Fibroblast of lung (primary cell): Measurements from ENCODE around the gene CORIN. TPM values are rescaled to one million over a fixed set of nuclear protein-coding genes. Genes with fewer than 3 reads are reported as not detected.
A peak's percentile ranks its signal among the peaks of the same experiment; 100 is the strongest.

ENCODE experiments used
- DNase-seq, 2 donors: peaks; one replicate each; pipeline versions ENCODE4 v3.0.0 to v3.0.0-alpha.2; 2010; ENCODE audit warnings: low read depth in 2 of 2
- H2AFZ ChIP-seq: 2 replicates; pipeline ENCODE4 v1.5.1; 2012; ENCODE audit warnings: low read length, control low read depth, inconsistent platforms
- H3K27ac ChIP-seq: 2 replicates; pipeline ENCODE4 v1.5.1; 2011; ENCODE audit warnings: low read length, control low read depth; ENCODE audit not compliant: insufficient read depth
- H3K27me3 ChIP-seq: 2 replicates; pipeline ENCODE4 v1.5.1; 2011; ENCODE audit warnings: mild to moderate bottlenecking, low read length; ENCODE audit not compliant: control insufficient read depth, insufficient read depth
- H3K36me3 ChIP-seq: 2 replicates; pipeline ENCODE4 v1.5.1; 2011; ENCODE audit warnings: low read length; ENCODE audit not compliant: control insufficient read depth, insufficient read depth
- H3K4me1 ChIP-seq: 2 replicates; pipeline ENCODE4 v1.5.1; 2011; ENCODE audit warnings: low read length; ENCODE audit not compliant: control insufficient read depth, insufficient read depth; ENCODE audit errors: extremely low read depth
- H3K4me2 ChIP-seq: 2 replicates; pipeline ENCODE4 v1.5.1; 2011; ENCODE audit warnings: low read length, control low read depth; ENCODE audit not compliant: insufficient read depth; ENCODE audit errors: extremely low read depth
- H3K4me3 ChIP-seq, 4 experiments: fragments of 200-600 bp in 1 of 4; sonication (generic) in 1 of 4; replicated peaks in 1 of 4; 2 replicates each; pipeline ENCODE4 v1.5.1; 2011 to 2016; ENCODE audit warnings: low read length in 4 of 4, low read depth in 3 of 4, mild to moderate bottlenecking in 3 of 4, control low read depth in 2 of 4, inconsistent platforms in 1 of 4, mixed read lengths in 1 of 4; ENCODE audit not compliant: insufficient read depth in 1 of 4; ENCODE audit errors: control extremely low read depth in 1 of 4
- H3K79me2 ChIP-seq: 2 replicates; pipeline ENCODE4 v1.5.1; 2012; ENCODE audit warnings: mild to moderate bottlenecking, low read length, inconsistent platforms; ENCODE audit not compliant: control insufficient read depth, insufficient read depth
- H3K9ac ChIP-seq: 2 replicates; pipeline ENCODE4 v1.5.1; 2011; ENCODE audit warnings: mild to moderate bottlenecking, low read length, control low read depth; ENCODE audit not compliant: insufficient read depth
- H3K9me3 ChIP-seq: 2 replicates; pipeline ENCODE4 v1.5.1; 2012; ENCODE audit warnings: low read depth, low read length; ENCODE audit not compliant: control insufficient read depth, insufficient read depth
- H4K20me1 ChIP-seq: 2 replicates; pipeline ENCODE4 v1.5.1; 2011; ENCODE audit warnings: low read length; ENCODE audit not compliant: control insufficient read depth, insufficient read depth; ENCODE audit errors: extremely low read depth
- CTCF ChIP-seq, 2 donors: IDR thresholded peaks in 1 of 2; conservative IDR thresholded peaks in 1 of 2; 1 replicate in 1 of 2; 2 replicates in 1 of 2; pipeline ENCODE4 v1.5.1; 2011 to 2012; ENCODE audit warnings: low read length in 2 of 2, control low read depth in 1 of 2, inconsistent platforms in 1 of 2, low read depth in 1 of 2, mild to moderate bottlenecking in 1 of 2
- EZH2 ChIP-seq: IDR thresholded peaks from 2 replicates; pipeline ENCODE4 v1.5.1; 2012; ENCODE audit warnings: low read length, control low read depth, mild to moderate bottlenecking; ENCODE audit errors: missing control alignments
- polyA plus RNA-seq, 2 donors: library from polyadenylated mRNA; depleted of rRNA in 1 of 2; stranded (reverse) in 1 of 2; unstranded in 1 of 2; fragments of >200 nt; gene quantifications; 2 replicates each; pipeline ENCODE4 v1.2.1, GENCODE V29; 2011 to 2012; ENCODE audit warnings: missing spikeins in 1 of 2
- total RNA-seq: library from RNA; depleted of rRNA; stranded (reverse); fragments of >200 nt; gene quantifications from 2 replicates; pipeline ENCODE4 v1.2.1, GENCODE V29; 2014

CORIN gene
- total and polyA plus RNA-seq, 2 donors (not counting 1 experiment from before 2014, with no cell fraction given) = 1.5 to 22.2 TPM

GRCh38 chr4:47842985-47843384 lies 5.1 kb upstream of the CORIN start:
- DNase-seq = peak in 1 of 2 donors; percentile 47
- Histone ChIP-seq H3K4me1 (no peaks in the 10 kb centered on the region), H4K20me1 (no peaks in the 10 kb centered on the region), H3K4me3 (no peak overlapping the region), H3K27me3 (no peaks in the 10 kb centered on the region), H3K9me3 (no peaks in the 10 kb centered on the region), H2AFZ (no peak overlapping the region), H3K27ac (no peak overlapping the region), H3K9ac (no peak overlapping the region), H3K79me2 (no peaks in the 10 kb centered on the region), H3K36me3 (no peaks in the 10 kb centered on the region), H3K4me2 (no peak overlapping the region)
- TF ChIP-seq CTCF (conservative IDR thresholded peaks at IDR 0.05 in 1 of 2, IDR thresholded peaks at IDR 0.05 in 1 of 2; ENCODE audit: low read depth in 1 of 2, low read length in 2 of 2) (no peak), EZH2 (no peak)

DNA sequence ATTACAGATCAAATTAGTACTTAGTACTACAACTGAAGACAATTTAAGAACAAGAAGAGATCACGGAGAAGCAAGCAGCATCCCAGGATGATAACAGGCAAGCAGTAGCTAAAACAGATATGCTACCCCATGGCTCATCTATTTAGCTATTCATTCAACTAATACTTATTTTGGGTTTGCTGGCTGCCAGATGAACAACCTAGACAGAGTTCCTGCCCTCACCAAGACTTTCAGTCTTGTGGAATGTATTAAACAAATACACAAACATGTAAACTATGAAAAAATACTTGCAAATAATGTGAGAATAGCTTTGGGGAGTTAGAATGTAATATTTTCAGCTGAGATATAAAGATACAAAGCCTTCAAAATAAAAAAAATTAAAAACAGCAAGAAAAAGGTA lies 2.4 kb upstream of the CORIN start:
- Histone ChIP-seq H3K4me2 (no peak overlapping the region), H3K9me3 (no peaks in the 10 kb centered on the region), H4K20me1 (no peaks in the 10 kb centered on the region), H3K27ac (no peak overlapping the region), H3K79me2 (no peaks in the 10 kb centered on the region), H3K9ac (no peak overlapping the region), H3K36me3 (no peaks in the 10 kb centered on the region), H3K4me1 (peaks cover 2% of the 10 kb centered on the region), H3K27me3 (no peaks in the 10 kb centered on the region), H3K4me3 (no peak overlapping the region), H2AFZ (no peak overlapping the region)
- DNase-seq = no peak
- no peak for TF ChIP-seq CTCF (conservative IDR thresholded peaks at IDR 0.05 in 1 of 2, IDR thresholded peaks at IDR 0.05 in 1 of 2; ENCODE audit: low read depth in 1 of 2, low read length in 2 of 2)
- TF ChIP-seq EZH2 = no peak

- H3K9ac ChIP-seq = no peak overlapping the region
- no peaks in the 10 kb centered on the region for H3K9me3 ChIP-seq
- TF ChIP-seq EZH2 (no peak), CTCF (conservative IDR thresholded peaks at IDR 0.05 in 1 of 2, IDR thresholded peaks at IDR 0.05 in 1 of 2; ENCODE audit: low read depth in 1 of 2, low read length in 2 of 2) (peak; percentile 43 to 47)
- no peak overlapping the region for H3K4me3 ChIP-seq
- H3K36me3 ChIP-seq = no peaks in the 10 kb centered on the region
- peaks cover 2% of the 10 kb centered on the region for H3K4me1 ChIP-seq
- H3K27ac ChIP-seq = no peak overlapping the region
- H4K20me1 ChIP-seq = no peaks in the 10 kb centered on the region
- H2AFZ ChIP-seq = no peak overlapping the region
- peak; percentile 12 to 47 for DNase-seq
- H3K27me3 ChIP-seq = no peaks in the 10 kb centered on the region
- no peaks in the 10 kb centered on the region for H3K79me2 ChIP-seq
- H3K4me2 ChIP-seq = no peak overlapping the region
Measured at GRCh38 chr4:47839259-47839658, 1.4 kb upstream of the CORIN start.
